ENCODE measurements around the gene INSRR.

Gene INSRR

DNA sequence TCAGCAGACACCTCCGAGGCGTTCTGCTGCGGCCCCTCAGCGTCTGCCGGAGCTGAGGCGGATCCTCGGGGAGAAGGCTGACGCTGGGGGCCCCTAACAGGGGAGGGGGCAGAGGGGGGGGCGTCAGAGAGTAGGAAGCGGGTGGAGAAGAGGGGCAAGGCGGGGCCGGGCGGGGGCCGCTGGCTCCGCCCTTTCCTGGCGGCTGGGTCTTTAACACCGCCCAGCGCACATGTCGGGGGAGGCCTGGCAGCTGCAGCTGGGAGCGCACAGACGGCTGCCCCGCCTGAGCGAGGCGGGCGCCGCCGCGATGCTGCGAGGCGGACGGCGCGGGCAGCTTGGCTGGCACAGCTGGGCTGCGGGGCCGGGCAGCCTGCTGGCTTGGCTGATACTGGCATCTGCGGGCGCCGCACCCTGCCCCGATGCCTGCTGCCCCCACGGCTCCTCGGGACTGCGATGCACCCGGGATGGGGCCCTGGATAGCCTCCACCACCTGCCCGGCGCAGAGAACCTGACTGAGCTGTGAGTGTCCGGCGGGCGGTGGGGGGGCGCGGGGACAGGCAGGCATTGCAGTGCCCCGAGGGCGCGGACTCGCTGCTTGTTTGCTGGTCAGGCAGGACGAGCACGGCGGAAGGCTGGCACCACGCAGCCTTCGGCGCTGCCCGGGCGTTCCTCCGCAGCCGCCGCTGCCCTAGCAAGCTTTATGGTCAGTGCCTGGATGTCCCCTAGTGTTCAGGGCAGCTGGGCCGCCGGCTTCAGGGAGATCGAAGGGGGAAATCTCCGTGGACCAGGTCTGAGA, 1.9 kb upstream of the INSRR start, which contains the start of gene NTRK1:
NTRK1 (plus strand) TSS at position 238 of the 796 bp plus-strand sequence; CDS start at position 308, 70 bp downstream.
- TF ChIP-seq, protein P1, sequence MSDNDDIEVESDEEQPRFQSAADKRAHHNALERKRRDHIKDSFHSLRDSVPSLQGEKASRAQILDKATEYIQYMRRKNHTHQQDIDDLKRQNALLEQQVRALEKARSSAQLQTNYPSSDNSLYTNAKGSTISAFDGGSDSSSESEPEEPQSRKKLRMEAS (IDR thresholded peaks at IDR 0.05), result peak; percentile 75
- TF ChIP-seq EP300 (IDR thresholded peaks at IDR 0.05; ENCODE audit: borderline replicate concordance), result no peak

DNA sequence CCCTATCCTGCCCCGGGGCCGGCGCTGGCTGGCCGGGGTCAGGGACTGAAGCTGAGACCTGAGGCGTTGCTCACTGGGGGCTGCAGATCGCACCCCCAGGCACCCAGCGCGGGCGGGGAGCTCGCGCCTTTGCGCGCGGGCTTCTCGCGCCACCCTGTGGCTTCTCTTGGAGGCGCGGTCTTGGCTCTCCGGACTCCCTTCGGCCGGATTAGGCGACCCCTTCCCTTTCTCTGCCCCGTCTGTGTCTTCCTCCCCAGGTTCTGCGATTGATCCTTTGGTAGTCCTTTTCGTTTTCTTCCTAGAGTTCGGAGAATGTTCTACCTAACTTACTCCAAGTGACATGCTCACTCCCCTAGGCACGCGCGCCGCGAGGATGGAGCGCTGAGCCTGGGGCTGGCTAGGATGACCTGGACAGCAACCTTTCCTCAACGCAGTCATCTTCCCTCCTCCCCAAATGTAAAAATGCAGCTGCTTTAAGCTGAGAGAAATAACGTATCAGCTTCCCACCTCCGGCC, 1.3 kb upstream of the INSRR start:
- peak; percentile 65 for TF ChIP-seq ZBTB7A (IDR thresholded peaks at IDR 0.05; ENCODE audit: low read depth)
- TF ChIP-seq CEBPB (IDR thresholded peaks at IDR 0.05), result no peak
- peak; percentile 73 for TF ChIP-seq RAD21 (IDR thresholded peaks at IDR 0.05; ENCODE audit: low read depth)

DNA sequence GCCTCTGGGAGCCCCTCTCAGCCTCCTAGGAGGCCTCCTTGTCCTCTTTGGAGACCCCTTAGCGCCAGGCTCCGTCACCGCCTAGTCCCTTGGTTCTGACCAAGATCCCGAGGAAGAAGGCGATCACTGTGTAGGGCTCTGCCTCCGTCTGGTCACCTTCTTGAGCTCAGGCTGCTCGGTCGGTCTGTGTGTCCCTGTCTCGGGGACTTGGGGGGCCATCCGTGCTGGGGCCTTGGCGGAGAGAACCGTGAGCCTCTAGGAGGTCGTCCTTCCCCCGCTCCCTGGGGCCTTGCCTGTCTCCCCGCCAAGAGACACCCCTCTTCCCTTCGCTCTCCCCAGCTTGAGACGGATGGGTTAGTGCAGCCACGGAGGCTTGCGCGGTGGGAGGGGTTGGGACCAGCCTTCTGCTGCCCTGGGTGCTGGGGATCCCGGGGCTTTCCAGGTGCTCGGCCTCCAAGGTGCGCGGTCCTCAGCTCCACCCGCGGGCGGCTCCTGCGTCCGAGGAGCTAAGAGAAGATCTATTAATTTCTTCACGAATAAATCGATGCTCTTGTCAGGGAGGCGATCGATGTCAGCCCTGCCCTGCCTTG, 701 bp upstream of the INSRR start:
- TF ChIP-seq TAF1 (IDR thresholded peaks at IDR 0.05; ENCODE audit: low read depth), result no peak
- TF ChIP-seq EGR1 (IDR thresholded peaks at IDR 0.05), result no peak
- TF ChIP-seq TCF12 (IDR thresholded peaks at IDR 0.05; ENCODE audit: low read depth), result no peak
- TF ChIP-seq ZBTB7A (IDR thresholded peaks at IDR 0.05; ENCODE audit: low read depth), result no peak
- TF ChIP-seq EP300 (IDR thresholded peaks at IDR 0.05; ENCODE audit: borderline replicate concordance), result no peak
- TF ChIP-seq, protein P2, sequence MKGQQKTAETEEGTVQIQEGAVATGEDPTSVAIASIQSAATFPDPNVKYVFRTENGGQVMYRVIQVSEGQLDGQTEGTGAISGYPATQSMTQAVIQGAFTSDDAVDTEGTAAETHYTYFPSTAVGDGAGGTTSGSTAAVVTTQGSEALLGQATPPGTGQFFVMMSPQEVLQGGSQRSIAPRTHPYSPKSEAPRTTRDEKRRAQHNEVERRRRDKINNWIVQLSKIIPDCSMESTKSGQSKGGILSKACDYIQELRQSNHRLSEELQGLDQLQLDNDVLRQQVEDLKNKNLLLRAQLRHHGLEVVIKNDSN (IDR thresholded peaks at IDR 0.05), result no peak
- TF ChIP-seq, protein P3, sequence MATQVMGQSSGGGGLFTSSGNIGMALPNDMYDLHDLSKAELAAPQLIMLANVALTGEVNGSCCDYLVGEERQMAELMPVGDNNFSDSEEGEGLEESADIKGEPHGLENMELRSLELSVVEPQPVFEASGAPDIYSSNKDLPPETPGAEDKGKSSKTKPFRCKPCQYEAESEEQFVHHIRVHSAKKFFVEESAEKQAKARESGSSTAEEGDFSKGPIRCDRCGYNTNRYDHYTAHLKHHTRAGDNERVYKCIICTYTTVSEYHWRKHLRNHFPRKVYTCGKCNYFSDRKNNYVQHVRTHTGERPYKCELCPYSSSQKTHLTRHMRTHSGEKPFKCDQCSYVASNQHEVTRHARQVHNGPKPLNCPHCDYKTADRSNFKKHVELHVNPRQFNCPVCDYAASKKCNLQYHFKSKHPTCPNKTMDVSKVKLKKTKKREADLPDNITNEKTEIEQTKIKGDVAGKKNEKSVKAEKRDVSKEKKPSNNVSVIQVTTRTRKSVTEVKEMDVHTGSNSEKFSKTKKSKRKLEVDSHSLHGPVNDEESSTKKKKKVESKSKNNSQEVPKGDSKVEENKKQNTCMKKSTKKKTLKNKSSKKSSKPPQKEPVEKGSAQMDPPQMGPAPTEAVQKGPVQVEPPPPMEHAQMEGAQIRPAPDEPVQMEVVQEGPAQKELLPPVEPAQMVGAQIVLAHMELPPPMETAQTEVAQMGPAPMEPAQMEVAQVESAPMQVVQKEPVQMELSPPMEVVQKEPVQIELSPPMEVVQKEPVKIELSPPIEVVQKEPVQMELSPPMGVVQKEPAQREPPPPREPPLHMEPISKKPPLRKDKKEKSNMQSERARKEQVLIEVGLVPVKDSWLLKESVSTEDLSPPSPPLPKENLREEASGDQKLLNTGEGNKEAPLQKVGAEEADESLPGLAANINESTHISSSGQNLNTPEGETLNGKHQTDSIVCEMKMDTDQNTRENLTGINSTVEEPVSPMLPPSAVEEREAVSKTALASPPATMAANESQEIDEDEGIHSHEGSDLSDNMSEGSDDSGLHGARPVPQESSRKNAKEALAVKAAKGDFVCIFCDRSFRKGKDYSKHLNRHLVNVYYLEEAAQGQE (IDR thresholded peaks at IDR 0.05; ENCODE audit: low read depth), result no peak
- no peak for TF ChIP-seq RAD21 (IDR thresholded peaks at IDR 0.05; ENCODE audit: low read depth)
- TF ChIP-seq NFIC (IDR thresholded peaks at IDR 0.05), result no peak
- TF ChIP-seq, protein P1 (IDR thresholded peaks at IDR 0.05), result no peak
- TF ChIP-seq CEBPB (IDR thresholded peaks at IDR 0.05), result no peak
- no peak for TF ChIP-seq YY1 (IDR thresholded peaks at IDR 0.05; ENCODE audit: low read depth)
- no peak for TF ChIP-seq CREB1 (IDR thresholded peaks at IDR 0.05; ENCODE audit: low read depth)
- no peak for TF ChIP-seq FOXM1 (IDR thresholded peaks at IDR 0.05; ENCODE audit: borderline replicate concordance, low read depth)
- no peak for TF ChIP-seq TEAD4 (IDR thresholded peaks at IDR 0.05)

DNA sequence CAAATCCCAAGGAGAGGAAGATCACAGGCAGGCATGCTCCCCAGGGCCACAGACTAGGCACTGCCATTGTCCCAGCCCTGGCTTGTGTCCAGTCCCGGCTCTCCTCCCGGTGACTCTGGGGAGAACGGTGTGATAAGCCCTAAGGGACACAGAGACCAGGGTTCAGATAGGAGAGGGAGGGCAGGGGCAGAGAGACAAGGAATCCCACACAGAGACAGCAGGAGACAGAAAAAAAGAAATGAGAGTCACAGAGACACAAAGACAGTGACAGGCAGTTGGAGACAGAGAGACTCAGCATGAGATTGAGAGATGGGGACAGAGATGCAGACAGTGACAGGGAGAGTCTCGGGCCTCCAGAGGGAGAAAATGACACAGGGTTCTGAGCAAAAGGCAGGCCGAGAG, 361 bp downstream of the INSRR start:
- TF ChIP-seq EP300 (IDR thresholded peaks at IDR 0.05; ENCODE audit: borderline replicate concordance) (no peak), YY1 (IDR thresholded peaks at IDR 0.05; ENCODE audit: low read depth) (no peak), CEBPB (IDR thresholded peaks at IDR 0.05) (no peak), TEAD4 (IDR thresholded peaks at IDR 0.05) (no peak), CREB1 (IDR thresholded peaks at IDR 0.05; ENCODE audit: low read depth) (no peak), RAD21 (IDR thresholded peaks at IDR 0.05; ENCODE audit: low read depth) (no peak), EGR1 (IDR thresholded peaks at IDR 0.05) (no peak), FOXM1 (IDR thresholded peaks at IDR 0.05; ENCODE audit: borderline replicate concordance, low read depth) (no peak), TAF1 (IDR thresholded peaks at IDR 0.05; ENCODE audit: low read depth) (no peak)
- TF ChIP-seq, protein P1 (IDR thresholded peaks at IDR 0.05), result no peak
- TF ChIP-seq, protein P2 (IDR thresholded peaks at IDR 0.05), result no peak

DNA sequence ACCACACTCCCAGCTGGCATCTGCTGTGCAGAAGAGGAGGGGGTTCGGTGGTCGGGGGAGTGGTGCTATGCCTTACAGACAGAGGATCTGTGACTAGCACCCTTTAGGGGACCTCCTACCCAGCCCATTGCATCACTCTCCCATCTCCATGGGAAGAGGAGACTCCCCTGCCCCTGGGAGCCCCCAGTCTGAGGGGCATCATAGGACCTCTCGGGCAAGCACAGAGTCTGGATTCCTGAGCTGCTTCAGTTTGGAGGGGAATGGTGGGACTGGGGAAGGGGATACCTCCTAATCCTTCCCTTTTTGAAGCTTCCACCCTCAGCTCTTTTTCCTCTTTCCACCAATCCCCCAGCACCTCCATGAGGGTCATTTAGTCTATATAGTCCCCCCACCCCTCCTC, 1.4 kb downstream of the INSRR start:
- TF ChIP-seq EP300 (IDR thresholded peaks at IDR 0.05; ENCODE audit: borderline replicate concordance), result no peak
- TF ChIP-seq RAD21 (IDR thresholded peaks at IDR 0.05; ENCODE audit: low read depth), result no peak
- TF ChIP-seq CREB1 (IDR thresholded peaks at IDR 0.05; ENCODE audit: low read depth), result no peak
- no peak for TF ChIP-seq CEBPB (IDR thresholded peaks at IDR 0.05)
- TF ChIP-seq TCF12 (IDR thresholded peaks at IDR 0.05; ENCODE audit: low read depth), result no peak
- TF ChIP-seq, protein P3 (IDR thresholded peaks at IDR 0.05; ENCODE audit: low read depth), result no peak
- TF ChIP-seq FOXM1 (IDR thresholded peaks at IDR 0.05; ENCODE audit: borderline replicate concordance, low read depth), result no peak
- no peak for TF ChIP-seq TAF1 (IDR thresholded peaks at IDR 0.05; ENCODE audit: low read depth)
